Stimulated activated CD8-positive, alpha-beta memory T cell treated with anti-CD3 and anti-CD28 coated beads, Interleukin-12 subunit alpha, Interleukin-12 subunit beta, amount 100 ng/mL, for 24 hours (primary cell): ENCODE measurements around the gene COQ6.
"Not testable (repeated sequence)": the region's sequence is repeated elsewhere in the genome, so short reads cannot be mapped to it uniquely, and the experiment has no call there.

Source experiments
- DNase-seq: peaks from one replicate; pipeline ENCODE4 v3.0.0-alpha.2; 2020; ENCODE audit errors: extremely low read depth

The COQ6 gene

DNA sequence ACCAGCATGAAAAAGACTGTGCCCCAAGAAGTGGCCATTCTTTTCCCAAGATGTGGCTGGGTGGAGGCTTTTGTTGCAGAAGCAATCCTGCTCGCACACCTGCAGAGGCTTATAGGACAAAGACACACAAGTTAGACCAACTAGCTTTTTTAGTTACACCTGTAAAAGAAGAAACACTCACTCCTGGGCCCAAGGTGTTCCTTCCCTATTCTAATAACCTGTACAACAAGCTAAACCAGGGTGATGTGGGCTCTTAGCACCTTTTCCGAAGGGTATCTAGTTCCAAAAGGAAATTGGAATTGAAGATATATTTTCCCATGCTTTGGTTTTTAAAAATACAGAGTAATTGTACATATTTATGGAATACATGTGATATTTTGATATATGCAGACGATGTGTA is 38.0 kb downstream of the COQ6 start:
- no peak for DNase-seq

DNA sequence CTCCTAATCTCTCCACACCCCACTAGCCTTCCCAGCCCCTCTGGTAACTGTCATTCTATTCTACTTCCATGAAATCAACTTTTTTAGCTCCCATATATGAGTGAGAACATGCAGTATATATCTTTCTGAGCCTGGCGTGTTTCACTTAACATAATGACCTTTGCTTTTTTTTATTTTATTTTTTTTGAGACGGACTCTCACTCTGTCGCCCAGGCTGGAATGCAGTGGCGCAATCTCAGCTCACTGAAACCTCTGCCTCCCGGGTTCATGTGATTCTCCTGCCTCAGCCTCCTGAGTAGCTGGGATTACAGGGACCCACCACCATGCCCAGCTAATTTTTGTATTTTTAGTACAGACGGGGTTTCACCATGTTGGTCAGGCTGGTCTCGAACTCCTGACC is 38.6 kb downstream of the COQ6 start:
- DNase-seq: not testable (repeated sequence)

DNA sequence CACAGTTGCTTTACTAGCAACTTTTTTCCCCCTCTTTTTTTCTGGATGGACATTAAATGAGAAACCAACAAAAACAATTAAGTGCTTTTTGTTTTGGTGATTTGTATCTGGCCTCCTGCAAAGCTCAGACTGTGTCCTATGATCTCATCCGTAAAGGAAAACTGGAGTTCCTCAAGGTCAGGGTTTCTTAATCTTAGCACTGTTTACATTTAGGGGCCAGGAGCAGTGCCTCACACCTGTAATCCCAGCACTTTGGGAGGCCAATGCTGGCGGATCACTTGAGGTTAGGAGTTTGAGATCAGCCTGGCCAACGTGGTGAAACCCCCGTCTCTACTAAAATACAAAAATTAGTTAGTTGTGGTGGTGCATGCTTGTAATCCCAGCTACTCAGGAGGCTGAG is 41.0 kb downstream of the COQ6 start:
- DNase-seq: no peak

DNA sequence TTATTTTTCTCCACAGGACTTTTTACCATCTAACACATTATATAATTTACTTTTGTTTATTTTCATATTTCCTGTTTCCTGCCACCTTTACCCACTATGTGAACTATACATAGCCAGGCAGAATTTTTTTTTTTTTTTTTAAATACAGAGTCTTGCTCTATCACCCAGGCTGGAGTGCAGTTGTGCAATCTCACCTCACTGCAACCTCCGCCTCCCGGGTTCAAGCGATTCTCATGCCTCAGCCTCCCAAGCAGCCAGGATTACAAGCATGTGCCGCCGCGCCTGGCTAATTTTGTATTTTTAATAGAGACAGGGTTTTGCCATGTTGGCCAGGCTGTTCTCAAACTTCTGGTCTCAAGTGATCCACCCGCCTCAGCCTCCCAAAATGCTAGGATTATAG is 44.8 kb downstream of the COQ6 start:
- DNase-seq: not testable (repeated sequence)

DNA sequence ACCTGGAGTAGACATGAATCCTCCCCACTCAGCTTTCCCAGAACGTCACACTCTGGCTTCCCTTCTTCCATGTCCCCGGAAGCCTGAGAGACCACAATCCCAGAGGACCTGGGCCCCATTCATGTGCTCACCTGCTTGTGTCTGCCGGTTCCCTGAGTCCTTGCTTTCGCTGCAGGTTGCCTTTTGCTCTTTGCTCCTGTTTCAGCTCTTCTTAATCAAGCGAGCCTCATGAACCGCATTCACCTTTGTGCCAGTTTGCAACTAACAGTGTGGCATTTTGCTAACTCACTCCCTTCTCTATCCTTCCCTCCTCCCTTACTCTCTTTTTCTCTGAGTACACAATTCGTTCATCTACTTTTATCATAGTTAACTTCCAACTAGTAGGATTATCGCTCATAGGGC is 45.9 kb downstream of the COQ6 start:
- DNase-seq: no peak

DNA sequence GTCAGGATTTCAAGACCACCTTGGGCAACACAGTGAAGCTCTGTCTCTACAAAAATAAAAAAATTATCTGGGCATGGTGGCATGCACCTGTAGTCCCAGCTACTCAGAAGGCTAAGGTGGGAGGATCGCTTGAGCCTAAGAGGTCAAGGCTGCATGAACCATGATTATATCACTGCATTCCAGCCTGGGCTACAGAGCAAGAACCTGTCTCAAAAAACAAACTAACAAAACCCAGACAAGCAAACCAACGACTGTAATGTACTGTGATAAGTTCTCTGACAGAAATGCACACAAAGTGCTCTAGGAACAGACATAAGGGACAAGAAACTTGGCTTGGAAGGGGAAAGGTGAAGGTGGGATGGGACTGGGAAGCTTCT is 46.6 kb downstream of the COQ6 start:
- no peak for DNase-seq

DNA sequence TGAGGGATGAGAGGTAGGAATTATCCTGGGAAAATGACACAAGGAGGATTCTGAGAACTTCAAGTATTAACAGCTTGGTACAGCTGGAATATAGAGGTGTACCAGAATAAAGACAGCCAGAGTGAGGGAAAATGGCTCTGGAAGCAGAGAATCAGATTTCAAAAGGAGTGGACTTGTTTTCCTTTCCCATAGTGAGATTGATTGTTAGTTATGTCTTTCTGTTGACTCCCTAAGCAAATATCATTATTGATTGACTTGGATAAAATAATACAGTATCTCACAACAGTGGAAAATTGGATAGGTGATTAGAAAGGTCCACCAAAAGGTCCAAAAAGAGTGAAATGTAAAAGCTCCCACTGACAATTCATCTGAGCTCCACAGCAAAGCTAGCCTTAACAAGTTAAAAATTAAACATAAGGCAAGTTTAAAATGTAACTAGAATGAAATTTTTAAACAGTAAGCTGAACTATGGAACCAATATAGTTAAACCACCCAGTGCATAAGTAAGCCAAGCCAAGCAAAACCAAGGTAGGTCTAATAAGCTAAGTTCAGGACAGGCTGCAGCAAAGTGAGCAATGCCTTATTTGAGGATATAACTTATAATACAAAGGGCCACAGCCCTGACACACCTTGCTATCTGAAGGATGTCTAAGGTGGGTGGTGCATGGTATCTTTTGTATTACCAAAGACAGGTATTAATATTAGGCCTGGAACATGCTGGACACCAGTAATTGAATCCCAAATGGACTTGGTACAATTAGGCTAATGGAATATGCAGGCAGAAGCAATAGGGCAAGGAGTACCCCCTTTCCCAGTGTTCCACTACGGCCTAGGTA is 47.2 kb downstream of the COQ6 start:
- DNase-seq: no peak

DNA sequence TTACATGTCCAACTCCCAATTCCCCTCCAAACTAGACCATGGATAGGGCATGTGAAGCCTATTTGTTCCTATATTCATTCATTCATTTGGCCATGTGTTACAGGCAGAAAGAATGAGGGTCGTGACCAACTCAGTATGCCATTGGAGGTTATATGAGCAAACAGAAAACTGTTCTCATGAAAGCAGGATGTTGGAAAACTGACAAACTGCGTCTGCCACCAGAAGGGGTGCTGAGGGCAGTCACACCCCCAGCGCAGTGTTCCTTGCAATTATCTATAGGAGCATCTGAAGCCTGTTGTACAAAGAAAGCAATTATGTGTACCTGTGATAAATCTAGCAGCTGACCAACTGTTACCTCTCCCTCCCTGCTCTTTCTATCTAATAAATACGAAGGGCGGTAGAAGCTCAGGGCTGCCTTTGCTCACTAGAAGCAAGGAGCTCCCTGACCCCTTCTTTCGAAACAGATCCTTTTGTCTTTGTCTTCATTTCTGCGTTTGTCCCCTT is 47.9 kb downstream of the COQ6 start:
- DNase-seq: no peak

DNA sequence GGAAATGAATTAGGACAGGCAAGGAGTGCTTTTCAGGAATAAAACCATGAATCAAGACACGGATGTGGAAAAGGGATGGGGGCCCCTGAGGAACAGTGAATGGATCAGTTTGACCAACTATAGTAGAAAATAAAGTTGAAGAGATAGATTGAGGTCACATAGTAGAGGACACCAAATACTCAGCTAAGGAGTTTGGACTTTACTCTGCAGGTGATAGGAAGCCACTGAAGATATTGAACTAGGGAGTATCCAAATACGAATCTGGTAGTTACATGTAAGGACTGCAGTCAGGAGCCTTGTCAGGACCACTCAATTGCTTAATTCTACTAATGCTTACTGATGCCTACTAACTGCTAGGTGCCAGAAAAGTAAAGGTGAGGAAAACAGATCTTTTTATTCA is 48.6 kb downstream of the COQ6 start:
- no peak for DNase-seq

DNA sequence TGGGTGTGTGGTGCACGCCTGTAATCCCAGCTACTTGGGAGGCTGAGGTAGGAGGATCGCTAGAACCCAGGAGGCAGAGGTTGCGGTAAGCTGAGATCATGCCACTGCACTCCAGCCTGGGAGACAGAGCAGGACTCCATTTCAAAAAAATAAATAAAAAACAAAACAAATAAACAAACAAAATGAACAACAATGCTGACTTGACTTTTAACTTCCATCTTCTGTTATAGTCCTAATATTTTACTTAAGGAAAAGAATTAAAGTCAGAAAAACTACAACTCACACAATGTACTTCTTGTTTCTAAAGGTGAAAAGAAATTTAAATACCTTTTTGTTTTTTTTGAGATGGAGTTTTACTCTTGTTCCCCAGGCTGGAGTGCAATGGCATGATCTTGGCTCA is 55.6 kb downstream of the COQ6 start:
- DNase-seq: not testable (repeated sequence)

DNA sequence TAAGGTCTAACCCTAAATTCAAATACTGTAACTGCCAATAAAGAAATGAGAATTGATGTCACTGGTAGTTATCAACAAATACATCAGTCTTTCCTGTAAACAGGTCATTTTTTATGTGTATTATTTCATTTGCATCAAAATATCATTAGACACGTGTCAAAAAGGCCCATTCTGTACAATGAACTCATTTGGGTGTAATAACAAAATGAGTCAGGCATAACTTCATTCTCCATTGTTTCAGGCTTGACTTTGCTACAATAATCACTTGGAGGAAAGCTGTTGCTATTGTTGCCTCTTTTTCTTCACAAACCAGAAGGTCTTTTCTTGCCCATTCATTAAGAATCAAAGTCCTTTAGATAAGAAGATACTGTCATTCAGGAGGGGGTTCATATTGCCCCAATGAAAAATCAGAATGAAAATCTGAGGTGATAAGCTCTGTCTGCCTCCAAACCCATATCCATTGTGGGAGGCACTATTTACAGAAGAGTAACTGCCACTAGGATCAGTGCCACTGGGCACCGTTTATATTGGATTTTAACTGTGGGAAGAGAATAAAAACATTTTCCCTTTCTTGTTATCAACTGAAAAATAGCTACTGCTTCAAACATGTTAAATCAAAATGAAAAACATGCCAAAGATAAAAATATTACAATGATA is 58.9 kb downstream of the COQ6 start:
- DNase-seq: no peak
